Endothelial cell of umbilical vein (primary cell): Measurements from ENCODE around the gene CCDC85C. TPM values are rescaled to one million over a fixed set of nuclear protein-coding genes. Genes with fewer than 3 reads are reported as not detected.
A peak's percentile ranks its signal among the peaks of the same experiment; 100 is the strongest.

Experiments used
- BruUV-seq: library from RNA; stranded (reverse); fragments of 400-500 nt; replicated peaks from 2 replicates; lab custom pipeline; 2021; lab: Mats Ljungman, UMichigan
- CTCF ChIA-PET: fragments of 300-600, 350-600 bp; sonication (Branson Sonifier 250); formaldehyde crosslinking; loops from one replicate; lab custom pipeline; 2021; ENCODE audit warnings: antibody characterized with exemption, inconsistent platforms; lab: Charles Lee
- POLR2A ChIA-PET: fragments of 300-600, 350-600 bp; sonication (Branson Sonifier 250); formaldehyde crosslinking; loops from one replicate; lab custom pipeline; 2021; ENCODE audit warnings: antibody characterized with exemption, inconsistent platforms; lab: Charles Lee
- DNase-seq: peaks from one replicate; pipeline ENCODE4 v3.0.0-alpha.2; 2011; ENCODE audit warnings: low read depth, low spot score
- FAIRE-seq: peaks from 2 replicates; lab custom pipeline; 2011; peaks lifted over from hg19 to GRCh38; lab: Jason Lieb, UNC
- H2AFZ ChIP-seq: 2 replicates; pipeline ENCODE4 v1.6.0; 2012; ENCODE audit warnings: low read depth, low read length, control low read depth, inconsistent platforms
- H3K27ac ChIP-seq: 2 replicates; pipeline ENCODE4 v1.5.1; 2011; ENCODE audit warnings: low read depth, mild to moderate bottlenecking, control low read depth, low read length, moderate library complexity; ENCODE audit not compliant: insufficient read depth
- H3K27me3 ChIP-seq, 2 experiments: 2 replicates each; pipeline versions ENCODE4 v1.6.0 to v1.6.1; 2011; ENCODE audit warnings: low read length in 2 of 2, mixed read lengths in 1 of 2; ENCODE audit not compliant: control insufficient read depth in 2 of 2, insufficient read depth in 2 of 2
- H3K36me3 ChIP-seq, 2 experiments: 2 replicates in 1 of 2; 3 replicates in 1 of 2; pipeline ENCODE4 v1.5.1; 2011; ENCODE audit warnings: low read length in 2 of 2, mild to moderate bottlenecking in 1 of 2, moderate library complexity in 1 of 2; ENCODE audit not compliant: control insufficient read depth in 2 of 2, insufficient read depth in 2 of 2; ENCODE audit errors: extremely low read depth in 1 of 2
- H3K4me1 ChIP-seq: 3 replicates; pipeline ENCODE4 v1.5.1; 2011; ENCODE audit warnings: mild to moderate bottlenecking, low read length; ENCODE audit not compliant: control insufficient read depth, insufficient read depth; ENCODE audit errors: extremely low read depth
- H3K4me2 ChIP-seq: 2 replicates; pipeline ENCODE4 v1.6.1; 2011; ENCODE audit warnings: low read length, control low read depth, mixed read lengths; ENCODE audit not compliant: insufficient read depth
- H3K4me3 ChIP-seq, 3 experiments: fragments of 200-600 bp in 1 of 3; sonication (generic), shearing (Covaris generic) in 1 of 3; replicated peaks in 1 of 3; 2 replicates each; pipeline ENCODE4 v1.5.1; 2011 to 2016; ENCODE audit warnings: control low read depth in 3 of 3, low read length in 3 of 3, mild to moderate bottlenecking in 2 of 3, inconsistent platforms in 1 of 3, low read depth in 1 of 3, moderate library complexity in 1 of 3; ENCODE audit not compliant: insufficient read depth in 1 of 3
- H3K79me2 ChIP-seq: 2 replicates; pipeline ENCODE4 v1.6.0; 2012; ENCODE audit warnings: low read length, inconsistent platforms; ENCODE audit not compliant: control insufficient read depth, insufficient read depth
- H3K9ac ChIP-seq: replicated peaks from 2 replicates; pipeline ENCODE3; 2011; ENCODE audit warnings: low read length, control low read depth; ENCODE audit not compliant: insufficient read depth; ENCODE audit errors: extremely low read depth
- H3K9me1 ChIP-seq: replicated peaks from 3 replicates; pipeline ENCODE4 v1.6.0; 2011; ENCODE audit warnings: mild to moderate bottlenecking, low read length; ENCODE audit not compliant: control insufficient read depth, insufficient read depth; ENCODE audit errors: extremely low read depth
- H3K9me3 ChIP-seq: replicated peaks from 2 replicates; pipeline ENCODE4 v1.5.1; 2012; ENCODE audit warnings: low read length, inconsistent platforms; ENCODE audit not compliant: control insufficient read depth, insufficient read depth
- H4K20me1 ChIP-seq: replicated peaks from 2 replicates; pipeline ENCODE3; 2011; ENCODE audit warnings: mild to moderate bottlenecking, low read length; ENCODE audit not compliant: control insufficient read depth, insufficient read depth; ENCODE audit errors: extremely low read depth
- EZH2 ChIP-seq: IDR thresholded peaks from 2 replicates; pipeline ENCODE4 v1.6.1; 2012; ENCODE audit warnings: borderline replicate concordance, low read depth, mild to moderate bottlenecking, moderate library complexity, low read length, inconsistent platforms; ENCODE audit not compliant: severe bottlenecking
- FOS ChIP-seq: IDR thresholded peaks from 2 replicates; pipeline ENCODE4 v1.6.1; 2011; ENCODE audit warnings: mild to moderate bottlenecking, low read length, moderate library complexity, borderline replicate concordance; ENCODE audit not compliant: insufficient read depth
- GATA2 ChIP-seq: IDR thresholded peaks from 2 replicates; pipeline ENCODE4 v1.7.0; 2011; ENCODE audit warnings: low read depth, mild to moderate bottlenecking, moderate library complexity, mixed read lengths, low read length; ENCODE audit not compliant: insufficient read length, insufficient read depth
- JUN ChIP-seq: IDR thresholded peaks from 2 replicates; pipeline ENCODE4 v1.6.1; 2011; ENCODE audit warnings: borderline replicate concordance, low read depth; ENCODE audit not compliant: insufficient read length, insufficient read depth
- MYC ChIP-seq: IDR thresholded peaks from one replicate; pipeline ENCODE4 v1.6.1; 2011; ENCODE audit warnings: mild to moderate bottlenecking, low read depth, low read length
- POLR2A ChIP-seq: IDR thresholded peaks from 2 replicates; pipeline ENCODE4 v1.6.1; 2012; ENCODE audit warnings: low read depth, mild to moderate bottlenecking, control low read depth, low read length
- POLR2AphosphoS5 ChIP-seq: IDR thresholded peaks from 2 replicates; pipeline ENCODE4 v1.6.1; 2012; ENCODE audit warnings: low read depth, mild to moderate bottlenecking, control low read depth, low read length, moderate library complexity; ENCODE audit not compliant: insufficient read depth
- dilution Hi-C: fragments of 300-500 bp; cut with MboI; formaldehyde crosslinking; loops from one replicate; pipeline ENCODE4 v1.15.0; 2019; ENCODE audit warnings: low sequenced_read_pairs; ENCODE audit not compliant: extremely low pct_ligation_motif_present
- intact Hi-C: fragments of 100-400 bp; cut with micrococcal nuclease; formaldehyde crosslinking; loops from one replicate; pipeline ENCODE4 v1.10.0; 2022
- polyA plus RNA-seq, 4 experiments: library from polyadenylated mRNA; depleted of rRNA in 3 of 4; stranded (reverse) in 3 of 4; unstranded in 1 of 4; fragments of >200 nt; gene quantifications; 2 replicates each; pipeline versions ENCODE4 v1.2.1 to v1.2.3, GENCODE V29; 2011 to 2012; ENCODE audit warnings: missing spikeins in 1 of 4
- total RNA-seq: library from RNA; stranded (reverse); gene quantifications from 2 replicates; pipeline ENCODE4 v1.2.3, GENCODE V29; 2021
- TF ChIP-seq, protein P1 (sequence below), 2 donors: IDR thresholded peaks; 1 replicate in 1 of 2; 2 replicates in 1 of 2; pipeline ENCODE4 v1.5.1; 2011; ENCODE audit warnings: low read length in 2 of 2, mild to moderate bottlenecking in 2 of 2, moderate library complexity in 2 of 2, control low read depth in 1 of 2, inconsistent platforms in 1 of 2, low read depth in 1 of 2; ENCODE audit not compliant: insufficient read depth in 1 of 2; ENCODE audit errors: extremely low read depth in 1 of 2
- TF ChIP-seq, protein P2 (sequence below): IDR thresholded peaks from 2 replicates; pipeline ENCODE4 v1.6.1; 2011; ENCODE audit not compliant: insufficient read depth, insufficient read length

Gene CCDC85C
- total and polyA plus RNA-seq, 2 donors (not counting 3 experiments of a cell fraction or from before 2014, with no cell fraction given), result 7.5 to 17.8 TPM

GRCh38 chr14:99598774-99599173 is 5.2 kb downstream of the CCDC85C start:
- H3K9me3 ChIP-seq, result no peaks in the 10 kb centered on the region
- H3K4me3 ChIP-seq, result no peak overlapping the region
- CTCF ChIA-PET, result interaction anchor here (0.9 to 8.0 kb wide), 4 partner anchors 8 to 30 kb away, joined by 3 to 61 read pairs (median 4); no protein-coding TSS in a partner anchor
- H3K9me1 ChIP-seq, result no peaks in the 10 kb centered on the region
- H2AFZ ChIP-seq, result no peak overlapping the region
- peaks cover 37% of the 10 kb centered on the region for H3K4me1 ChIP-seq
- H3K36me3 ChIP-seq, result no peaks in the 10 kb centered on the region
- no TSS peak for BruUV-seq
- dilution Hi-C loops, result no loop called here
- no peaks in the 10 kb centered on the region for H3K79me2 ChIP-seq
- POLR2A ChIA-PET, result no interaction called here
- TF ChIP-seq, protein P1, sequence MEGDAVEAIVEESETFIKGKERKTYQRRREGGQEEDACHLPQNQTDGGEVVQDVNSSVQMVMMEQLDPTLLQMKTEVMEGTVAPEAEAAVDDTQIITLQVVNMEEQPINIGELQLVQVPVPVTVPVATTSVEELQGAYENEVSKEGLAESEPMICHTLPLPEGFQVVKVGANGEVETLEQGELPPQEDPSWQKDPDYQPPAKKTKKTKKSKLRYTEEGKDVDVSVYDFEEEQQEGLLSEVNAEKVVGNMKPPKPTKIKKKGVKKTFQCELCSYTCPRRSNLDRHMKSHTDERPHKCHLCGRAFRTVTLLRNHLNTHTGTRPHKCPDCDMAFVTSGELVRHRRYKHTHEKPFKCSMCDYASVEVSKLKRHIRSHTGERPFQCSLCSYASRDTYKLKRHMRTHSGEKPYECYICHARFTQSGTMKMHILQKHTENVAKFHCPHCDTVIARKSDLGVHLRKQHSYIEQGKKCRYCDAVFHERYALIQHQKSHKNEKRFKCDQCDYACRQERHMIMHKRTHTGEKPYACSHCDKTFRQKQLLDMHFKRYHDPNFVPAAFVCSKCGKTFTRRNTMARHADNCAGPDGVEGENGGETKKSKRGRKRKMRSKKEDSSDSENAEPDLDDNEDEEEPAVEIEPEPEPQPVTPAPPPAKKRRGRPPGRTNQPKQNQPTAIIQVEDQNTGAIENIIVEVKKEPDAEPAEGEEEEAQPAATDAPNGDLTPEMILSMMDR (IDR thresholded peaks at IDR 0.05; ENCODE audit: extremely low read depth in 1 of 2, insufficient read depth in 1 of 2, low read depth in 1 of 2, low read length in 2 of 2), result no peak
- no peak for TF ChIP-seq POLR2AphosphoS5
- TF ChIP-seq MYC, result no peak
- TF ChIP-seq, protein P2, sequence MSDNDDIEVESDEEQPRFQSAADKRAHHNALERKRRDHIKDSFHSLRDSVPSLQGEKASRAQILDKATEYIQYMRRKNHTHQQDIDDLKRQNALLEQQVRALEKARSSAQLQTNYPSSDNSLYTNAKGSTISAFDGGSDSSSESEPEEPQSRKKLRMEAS, result no peak
- no peak for TF ChIP-seq FOS
- no peak for TF ChIP-seq JUN
- TF ChIP-seq EZH2, result no peak
- TF ChIP-seq POLR2A, result no peak
- TF ChIP-seq GATA2, result no peak
- H3K9ac ChIP-seq, result no peak overlapping the region
- peak; percentile 67 for FAIRE-seq
- DNase-seq, result peak; percentile 33
- H4K20me1 ChIP-seq, result no peaks in the 10 kb centered on the region
- no peak overlapping the region for H3K4me2 ChIP-seq
- no peak overlapping the region for H3K27ac ChIP-seq
- intact Hi-C loops, result no loop called here
- H3K27me3 ChIP-seq, result peaks cover 0 to 5% of the 10 kb centered on the region in 2 experiments
